Neural cell (in vitro differentiated cells): ENCODE data around the gene RIN3. TPM values are rescaled to one million over a fixed set of nuclear protein-coding genes. Genes with fewer than 3 reads are reported as not detected.

Experiments
- H2AFZ ChIP-seq: fragments of 200-600, 300-800 bp; sonication (generic), shearing (Covaris generic); 2 replicates; pipeline ENCODE4 v1.6.0; 2014; ENCODE audit warnings: low read depth, mild to moderate bottlenecking, antibody characterized with exemption, low read length, moderate library complexity
- H3F3A ChIP-seq: fragments of 200-600 bp; shearing (Covaris generic); 2 replicates; pipeline ENCODE4 v1.6.1; 2016; ENCODE audit warnings: mild to moderate bottlenecking, moderate library complexity, mixed read lengths, antibody characterized with exemption, low read length; ENCODE audit not compliant: insufficient read depth, poor library complexity, severe bottlenecking
- H3K27ac ChIP-seq: fragments of 200-600, 300-800 bp; sonication (generic), shearing (Covaris generic); 2 replicates; pipeline ENCODE4 v1.5.1; 2014; ENCODE audit warnings: mild to moderate bottlenecking, low read length, moderate library complexity
- H3K27me3 ChIP-seq: fragments of 300-800, 200-600 bp; sonication (generic), shearing (Covaris generic); 2 replicates; pipeline ENCODE4 v1.6.0; 2014; ENCODE audit warnings: mild to moderate bottlenecking, low read depth, low read length, moderate library complexity; ENCODE audit not compliant: insufficient read depth
- H3K36me3 ChIP-seq: fragments of 300-800, 200-600 bp; sonication (generic), shearing (Covaris generic); 2 replicates; pipeline ENCODE4 v1.5.1; 2014; ENCODE audit warnings: mild to moderate bottlenecking, antibody characterized with exemption, low read length, moderate library complexity; ENCODE audit not compliant: insufficient read depth
- H3K4me2 ChIP-seq: fragments of 300-800, 200-600 bp; sonication (generic), shearing (Covaris generic); 2 replicates; pipeline ENCODE4 v1.6.0; 2014; ENCODE audit warnings: mild to moderate bottlenecking, low read length
- H3K4me3 ChIP-seq: fragments of 300-800, 200-600 bp; sonication (generic), shearing (Covaris generic); 2 replicates; pipeline ENCODE4 v1.5.1; 2014; ENCODE audit warnings: mild to moderate bottlenecking, low read length, moderate library complexity
- H3K79me2 ChIP-seq: fragments of 200-600 bp; shearing (Covaris generic); replicated peaks from 2 replicates; pipeline ENCODE4 v1.6.0; 2014; ENCODE audit warnings: mild to moderate bottlenecking, low read length, moderate library complexity; ENCODE audit not compliant: insufficient read depth
- H3K9ac ChIP-seq: fragments of 300-800, 200-600 bp; sonication (generic), shearing (Covaris generic); 2 replicates; pipeline ENCODE4 v1.6.1; 2016; ENCODE audit warnings: mild to moderate bottlenecking, low read length, mixed read lengths
- H3K9me2 ChIP-seq: fragments of 200-600 bp; shearing (Covaris generic); 2 replicates; pipeline ENCODE4 v1.6.1; 2016; ENCODE audit warnings: mild to moderate bottlenecking, low read length, mixed read lengths; ENCODE audit not compliant: insufficient read depth
- H3K9me3 ChIP-seq: fragments of 200-600, 300-800 bp; sonication (generic), shearing (Covaris generic); 2 replicates; pipeline ENCODE4 v1.6.1; 2016; ENCODE audit warnings: mild to moderate bottlenecking, mixed run types, low read length, moderate library complexity, mixed read lengths
- H4K20me1 ChIP-seq: fragments of 200-600 bp; shearing (Covaris generic); 2 replicates; pipeline ENCODE4 v1.6.1; 2016; ENCODE audit warnings: mild to moderate bottlenecking, mixed run types; ENCODE audit not compliant: insufficient read depth
- CTCF ChIP-seq: fragments of 450-650 bp; IDR thresholded peaks from 2 replicates; pipeline ENCODE4 v1.5.1; 2014; ENCODE audit warnings: antibody characterized with exemption, mild to moderate bottlenecking, moderate library complexity; ENCODE audit not compliant: poor library complexity, severe bottlenecking
- EP300 ChIP-seq: fragments of 450-650 bp; conservative IDR thresholded peaks from 2 replicates; pipeline ENCODE4 v1.6.1; 2014; ENCODE audit warnings: antibody characterized with exemption, mild to moderate bottlenecking, moderate library complexity; ENCODE audit not compliant: poor library complexity, severe bottlenecking
- EZH2 ChIP-seq: fragments of 200-600, 300-800 bp; shearing (Covaris generic), sonication (generic); IDR thresholded peaks from 2 replicates; pipeline ENCODE4 v1.6.1; 2014; ENCODE audit warnings: antibody characterized with exemption, low read length, borderline replicate concordance, mild to moderate bottlenecking; ENCODE audit not compliant: insufficient read depth, poor library complexity, severe bottlenecking
- MXI1 ChIP-seq: fragments of 450-650 bp; conservative IDR thresholded peaks from 2 replicates; pipeline ENCODE4 v1.6.1; 2014; ENCODE audit warnings: antibody characterized with exemption, mild to moderate bottlenecking; ENCODE audit not compliant: poor library complexity, severe bottlenecking
- POLR2AphosphoS5 ChIP-seq: IDR thresholded peaks from 2 replicates; pipeline ENCODE4 v1.6.1; 2012
- RAD21 ChIP-seq: fragments of 450-650 bp; conservative IDR thresholded peaks from 2 replicates; pipeline ENCODE4 v1.6.1; 2014; ENCODE audit warnings: antibody characterized with exemption, mild to moderate bottlenecking, moderate library complexity
- REST ChIP-seq: IDR thresholded peaks from 2 replicates; pipeline ENCODE4 v1.6.1; 2012; ENCODE audit warnings: borderline replicate concordance
- SMC3 ChIP-seq: fragments of 450-650 bp; conservative IDR thresholded peaks from 2 replicates; pipeline ENCODE4 v1.6.1; 2014; ENCODE audit warnings: antibody characterized with exemption, mild to moderate bottlenecking, moderate library complexity; ENCODE audit not compliant: poor library complexity
- TAF1 ChIP-seq: IDR thresholded peaks from 2 replicates; pipeline ENCODE4 v1.6.1; 2012; ENCODE audit warnings: low read depth
- polyA plus RNA-seq: library from polyadenylated mRNA; depleted of rRNA; stranded (reverse); fragments of >200 nt; gene quantifications from 2 replicates; pipeline ENCODE4 v1.2.3, GENCODE V29; 2014

Gene RIN3
- polyA plus RNA-seq, 1 donor from 2014 or later: not detected

- no peaks in the 10 kb centered on the region for H3K9me2 ChIP-seq
- no peak for TF ChIP-seq MXI1
- no peak for TF ChIP-seq EZH2
- no peak for TF ChIP-seq RAD21
- TF ChIP-seq EP300: no peak
- TF ChIP-seq POLR2AphosphoS5: no peak
- TF ChIP-seq REST: no peak
- TF ChIP-seq CTCF: no peak
- TF ChIP-seq SMC3: no peak
- TF ChIP-seq TAF1: no peak
- H4K20me1 ChIP-seq: no peaks in the 10 kb centered on the region
- no peak overlapping the region for H3K9ac ChIP-seq
- no peaks in the 10 kb centered on the region for H3K27me3 ChIP-seq
- no peaks in the 10 kb centered on the region for H3K79me2 ChIP-seq
- H3K4me2 ChIP-seq: no peak overlapping the region
- H3F3A ChIP-seq: no peaks in the 10 kb centered on the region
- no peak overlapping the region for H3K4me3 ChIP-seq
- no peaks in the 10 kb centered on the region for H3K9me3 ChIP-seq
- no peaks in the 10 kb centered on the region for H3K36me3 ChIP-seq
- no peak overlapping the region for H3K27ac ChIP-seq
- no peak overlapping the region for H2AFZ ChIP-seq
These were observed 14.3 kb upstream of the RIN3 start for GRCh38 chr14:92499234-92499633.

- Histone ChIP-seq H4K20me1 (no peaks in the 10 kb centered on the region), H3K27me3 (no peaks in the 10 kb centered on the region), H3K9me2 (no peaks in the 10 kb centered on the region), H3K79me2 (no peaks in the 10 kb centered on the region), H3K9me3 (no peaks in the 10 kb centered on the region), H3K36me3 (no peaks in the 10 kb centered on the region), H3K4me3 (no peak overlapping the region), H3F3A (no peaks in the 10 kb centered on the region), H3K9ac (no peak overlapping the region), H3K4me2 (no peak overlapping the region), H3K27ac (no peak overlapping the region), H2AFZ (no peak overlapping the region)
- TF ChIP-seq EP300 (no peak), TAF1 (no peak), RAD21 (no peak), REST (no peak), SMC3 (no peak), POLR2AphosphoS5 (no peak), CTCF (no peak), EZH2 (no peak), MXI1 (no peak)
These were observed 13.1 kb upstream of the RIN3 start for GRCh38 chr14:92500491-92500941.
